ENCODE results near the gene ICA1.

ICA1 gene

GRCh38 chr7:8220376-8221100 is 41.4 kb downstream of the ICA1 start:
- no peak for DNase-seq (ENCODE audit: low read depth, low spot score)
- in situ Hi-C loops (cut with HindIII; ENCODE audit: low sequenced_read_pairs) = no loop called here
- TF ChIP-seq CTCF (IDR thresholded peaks at IDR 0.05; ENCODE audit: low read depth, low read length) = no peak
- H3K4me3 ChIP-seq (ENCODE audit: low read depth, low read length) = no peak overlapping the region

- in situ Hi-C loops (cut with HindIII; ENCODE audit: low sequenced_read_pairs) = no loop called here
Observed at GRCh38 chr7:8217200-8218068, 44.5 kb downstream of the ICA1 start.

GRCh38 chr7:8216334-8216690 is 45.7 kb downstream of the ICA1 start:
- in situ Hi-C loops (cut with HindIII; ENCODE audit: low sequenced_read_pairs) = no loop called here
- no peak for TF ChIP-seq CTCF (IDR thresholded peaks at IDR 0.05; ENCODE audit: low read depth, low read length)
- no peak for DNase-seq (ENCODE audit: low read depth, low spot score)

More at GRCh38 chr7:8217200-8218068, 44.5 kb downstream of the ICA1 start:
- H3K4me3 ChIP-seq (ENCODE audit: low read depth, low read length) = no peak overlapping the region
- TF ChIP-seq CTCF (IDR thresholded peaks at IDR 0.05; ENCODE audit: low read depth, low read length) = peak; percentile 43
- peak; percentile 79 for DNase-seq (ENCODE audit: low read depth, low spot score)

GRCh38 chr7:8215648-8216333 is 46.2 kb downstream of the ICA1 start:
- in situ Hi-C loops (cut with HindIII; ENCODE audit: low sequenced_read_pairs) = no loop called here
- no peak for DNase-seq (ENCODE audit: low read depth, low spot score)
- no peak overlapping the region for H3K4me3 ChIP-seq (ENCODE audit: low read depth, low read length)
- TF ChIP-seq CTCF (IDR thresholded peaks at IDR 0.05; ENCODE audit: low read depth, low read length) = no peak

More at GRCh38 chr7:8216334-8216690, 45.7 kb downstream of the ICA1 start:
- H3K4me3 ChIP-seq (ENCODE audit: low read depth, low read length) = no peak overlapping the region

GRCh38 chr7:8214244-8214824 is 47.6 kb downstream of the ICA1 start:
- H3K4me3 ChIP-seq (ENCODE audit: low read depth, low read length) = no peak overlapping the region
- in situ Hi-C loops (cut with HindIII; ENCODE audit: low sequenced_read_pairs) = no loop called here
- no peak for TF ChIP-seq CTCF (IDR thresholded peaks at IDR 0.05; ENCODE audit: low read depth, low read length)
- DNase-seq (ENCODE audit: low read depth, low spot score) = peak; percentile 39

- no peak for DNase-seq (ENCODE audit: low read depth, low spot score)
- in situ Hi-C loops (cut with HindIII; ENCODE audit: low sequenced_read_pairs) = no loop called here
- no peak overlapping the region for H3K4me3 ChIP-seq (ENCODE audit: low read depth, low read length)
- TF ChIP-seq CTCF (IDR thresholded peaks at IDR 0.05; ENCODE audit: low read depth, low read length) = no peak
Observed at GRCh38 chr7:8213381-8213780, 48.6 kb downstream of the ICA1 start.

All from astrocyte of the spinal cord (primary cell).